Liver (tissue), 3 donors: Measurements from ENCODE around the gene PYGL.
"Not testable (repeated sequence)": the region's sequence is repeated elsewhere in the genome, so short reads cannot be mapped to it uniquely, and the experiment has no call there.

Experiments used
- EGR1 ChIP-seq, 2 donors: IDR thresholded peaks; 2 replicates each; pipeline ENCODE4 v1.6.1; 2016 to 2018; ENCODE audit warnings: antibody characterized with exemption in 2 of 2, low read depth in 2 of 2
- GABPA ChIP-seq, 2 donors: IDR thresholded peaks in 1 of 2; conservative IDR thresholded peaks in 1 of 2; 2 replicates each; pipeline ENCODE4 v1.6.1; 2016; ENCODE audit warnings: antibody characterized with exemption in 2 of 2, mild to moderate bottlenecking in 1 of 2, moderate library complexity in 1 of 2
- JUND ChIP-seq, 2 donors: IDR thresholded peaks; 2 replicates each; pipeline ENCODE4 v1.6.1; 2016; ENCODE audit warnings: antibody characterized with exemption in 2 of 2
- NR2F2 ChIP-seq: IDR thresholded peaks from 2 replicates; pipeline ENCODE4 v1.6.1; 2016; ENCODE audit warnings: antibody characterized with exemption
- RAD21 ChIP-seq, 2 donors: IDR thresholded peaks; 2 replicates each; pipeline ENCODE4 v1.6.1; 2016; ENCODE audit warnings: antibody characterized with exemption in 2 of 2, mild to moderate bottlenecking in 2 of 2
- RXRA ChIP-seq, 2 donors: IDR thresholded peaks; 2 replicates each; pipeline ENCODE4 v1.6.1; 2017 to 2018; ENCODE audit warnings: antibody characterized with exemption in 2 of 2, mild to moderate bottlenecking in 1 of 2
- SP1 ChIP-seq: IDR thresholded peaks from 2 replicates; pipeline ENCODE4 v1.6.1; 2018; ENCODE audit warnings: antibody characterized with exemption, mild to moderate bottlenecking
- TAF1 ChIP-seq: conservative IDR thresholded peaks from 2 replicates; pipeline ENCODE4 v1.6.1; 2016; ENCODE audit warnings: antibody characterized with exemption, mild to moderate bottlenecking
- YY1 ChIP-seq: IDR thresholded peaks from 2 replicates; pipeline ENCODE4 v1.6.1; 2016; ENCODE audit warnings: antibody characterized with exemption, mild to moderate bottlenecking
- ZBTB33 ChIP-seq: IDR thresholded peaks from 2 replicates; pipeline ENCODE4 v1.6.1; 2016; ENCODE audit warnings: antibody characterized with exemption
- TF ChIP-seq, protein P1 (sequence below): fragments of 150-350 bp; IDR thresholded peaks from 2 replicates; pipeline ENCODE4 v1.5.1; 2017; ENCODE audit warnings: improper control_type of control experiment, low read depth, low read length; ENCODE audit not compliant: missing input control
- TF ChIP-seq, protein P2 (sequence below): IDR thresholded peaks from 2 replicates; pipeline ENCODE4 v1.6.1; 2016; ENCODE audit warnings: antibody characterized with exemption, mild to moderate bottlenecking
- TF ChIP-seq, protein P3 (sequence below): IDR thresholded peaks from 2 replicates; pipeline ENCODE4 v1.6.1; 2016; ENCODE audit warnings: antibody characterized with exemption
- donor health status: healthy.
- donor health status: healthy.

DNA sequence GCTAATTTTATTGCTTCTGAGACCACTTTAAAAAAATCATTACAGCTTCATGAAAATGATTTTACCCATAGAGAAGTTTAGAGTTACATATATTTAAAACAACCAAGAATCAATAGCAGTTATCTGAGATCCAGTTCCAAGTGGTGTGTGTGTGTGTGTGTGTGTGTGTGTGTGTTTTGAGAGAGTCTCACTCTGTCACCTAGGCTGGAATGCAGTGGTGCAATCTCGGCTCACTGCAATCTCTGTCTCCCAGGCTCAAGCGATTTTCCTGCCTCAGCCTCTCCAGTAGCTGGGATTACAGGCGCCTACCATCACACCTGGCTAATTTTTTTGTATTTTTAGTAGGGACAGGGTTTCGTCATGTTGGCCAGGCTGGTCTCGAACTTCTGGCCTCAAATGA is 24.8 kb downstream of the PYGL start:
- TF ChIP-seq, protein P1, sequence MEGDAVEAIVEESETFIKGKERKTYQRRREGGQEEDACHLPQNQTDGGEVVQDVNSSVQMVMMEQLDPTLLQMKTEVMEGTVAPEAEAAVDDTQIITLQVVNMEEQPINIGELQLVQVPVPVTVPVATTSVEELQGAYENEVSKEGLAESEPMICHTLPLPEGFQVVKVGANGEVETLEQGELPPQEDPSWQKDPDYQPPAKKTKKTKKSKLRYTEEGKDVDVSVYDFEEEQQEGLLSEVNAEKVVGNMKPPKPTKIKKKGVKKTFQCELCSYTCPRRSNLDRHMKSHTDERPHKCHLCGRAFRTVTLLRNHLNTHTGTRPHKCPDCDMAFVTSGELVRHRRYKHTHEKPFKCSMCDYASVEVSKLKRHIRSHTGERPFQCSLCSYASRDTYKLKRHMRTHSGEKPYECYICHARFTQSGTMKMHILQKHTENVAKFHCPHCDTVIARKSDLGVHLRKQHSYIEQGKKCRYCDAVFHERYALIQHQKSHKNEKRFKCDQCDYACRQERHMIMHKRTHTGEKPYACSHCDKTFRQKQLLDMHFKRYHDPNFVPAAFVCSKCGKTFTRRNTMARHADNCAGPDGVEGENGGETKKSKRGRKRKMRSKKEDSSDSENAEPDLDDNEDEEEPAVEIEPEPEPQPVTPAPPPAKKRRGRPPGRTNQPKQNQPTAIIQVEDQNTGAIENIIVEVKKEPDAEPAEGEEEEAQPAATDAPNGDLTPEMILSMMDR: not testable (repeated sequence)
- TF ChIP-seq, protein P2, sequence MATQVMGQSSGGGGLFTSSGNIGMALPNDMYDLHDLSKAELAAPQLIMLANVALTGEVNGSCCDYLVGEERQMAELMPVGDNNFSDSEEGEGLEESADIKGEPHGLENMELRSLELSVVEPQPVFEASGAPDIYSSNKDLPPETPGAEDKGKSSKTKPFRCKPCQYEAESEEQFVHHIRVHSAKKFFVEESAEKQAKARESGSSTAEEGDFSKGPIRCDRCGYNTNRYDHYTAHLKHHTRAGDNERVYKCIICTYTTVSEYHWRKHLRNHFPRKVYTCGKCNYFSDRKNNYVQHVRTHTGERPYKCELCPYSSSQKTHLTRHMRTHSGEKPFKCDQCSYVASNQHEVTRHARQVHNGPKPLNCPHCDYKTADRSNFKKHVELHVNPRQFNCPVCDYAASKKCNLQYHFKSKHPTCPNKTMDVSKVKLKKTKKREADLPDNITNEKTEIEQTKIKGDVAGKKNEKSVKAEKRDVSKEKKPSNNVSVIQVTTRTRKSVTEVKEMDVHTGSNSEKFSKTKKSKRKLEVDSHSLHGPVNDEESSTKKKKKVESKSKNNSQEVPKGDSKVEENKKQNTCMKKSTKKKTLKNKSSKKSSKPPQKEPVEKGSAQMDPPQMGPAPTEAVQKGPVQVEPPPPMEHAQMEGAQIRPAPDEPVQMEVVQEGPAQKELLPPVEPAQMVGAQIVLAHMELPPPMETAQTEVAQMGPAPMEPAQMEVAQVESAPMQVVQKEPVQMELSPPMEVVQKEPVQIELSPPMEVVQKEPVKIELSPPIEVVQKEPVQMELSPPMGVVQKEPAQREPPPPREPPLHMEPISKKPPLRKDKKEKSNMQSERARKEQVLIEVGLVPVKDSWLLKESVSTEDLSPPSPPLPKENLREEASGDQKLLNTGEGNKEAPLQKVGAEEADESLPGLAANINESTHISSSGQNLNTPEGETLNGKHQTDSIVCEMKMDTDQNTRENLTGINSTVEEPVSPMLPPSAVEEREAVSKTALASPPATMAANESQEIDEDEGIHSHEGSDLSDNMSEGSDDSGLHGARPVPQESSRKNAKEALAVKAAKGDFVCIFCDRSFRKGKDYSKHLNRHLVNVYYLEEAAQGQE: not testable (repeated sequence)
- TF ChIP-seq ZBTB33; TAF1; EGR1 (IDR thresholded peaks at IDR 0.05; ENCODE audit: low read depth in 2 of 2); GABPA (IDR thresholded peaks at IDR 0.05 in 1 of 2, conservative IDR thresholded peaks at IDR 0.05 in 1 of 2); NR2F2: not testable (repeated sequence)
- peak in 1 of 2 donors; percentile 29 for TF ChIP-seq JUND (IDR thresholded peaks at IDR 0.05)
- peak; percentile 30 for TF ChIP-seq SP1
- peak; percentile 50 to 59 for TF ChIP-seq RXRA (IDR thresholded peaks at IDR 0.05)
- TF ChIP-seq, protein P3, sequence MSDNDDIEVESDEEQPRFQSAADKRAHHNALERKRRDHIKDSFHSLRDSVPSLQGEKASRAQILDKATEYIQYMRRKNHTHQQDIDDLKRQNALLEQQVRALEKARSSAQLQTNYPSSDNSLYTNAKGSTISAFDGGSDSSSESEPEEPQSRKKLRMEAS: not testable (repeated sequence)
- peak in 1 of 2 donors; percentile 18 for TF ChIP-seq RAD21 (IDR thresholded peaks at IDR 0.05)
- peak; percentile 32 for TF ChIP-seq YY1
